ENCODE data around the gene KLK13. TPM values are rescaled to one million over a fixed set of nuclear protein-coding genes. Genes with fewer than 3 reads are reported as not detected.

The KLK13 gene, protein sequence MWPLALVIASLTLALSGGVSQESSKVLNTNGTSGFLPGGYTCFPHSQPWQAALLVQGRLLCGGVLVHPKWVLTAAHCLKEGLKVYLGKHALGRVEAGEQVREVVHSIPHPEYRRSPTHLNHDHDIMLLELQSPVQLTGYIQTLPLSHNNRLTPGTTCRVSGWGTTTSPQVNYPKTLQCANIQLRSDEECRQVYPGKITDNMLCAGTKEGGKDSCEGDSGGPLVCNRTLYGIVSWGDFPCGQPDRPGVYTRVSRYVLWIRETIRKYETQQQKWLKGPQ
- total RNA-seq, result 10 to 100 TPM in 1 of 2 donors, under 1 TPM in 1; 0.52 to 31.6 TPM

DNA sequence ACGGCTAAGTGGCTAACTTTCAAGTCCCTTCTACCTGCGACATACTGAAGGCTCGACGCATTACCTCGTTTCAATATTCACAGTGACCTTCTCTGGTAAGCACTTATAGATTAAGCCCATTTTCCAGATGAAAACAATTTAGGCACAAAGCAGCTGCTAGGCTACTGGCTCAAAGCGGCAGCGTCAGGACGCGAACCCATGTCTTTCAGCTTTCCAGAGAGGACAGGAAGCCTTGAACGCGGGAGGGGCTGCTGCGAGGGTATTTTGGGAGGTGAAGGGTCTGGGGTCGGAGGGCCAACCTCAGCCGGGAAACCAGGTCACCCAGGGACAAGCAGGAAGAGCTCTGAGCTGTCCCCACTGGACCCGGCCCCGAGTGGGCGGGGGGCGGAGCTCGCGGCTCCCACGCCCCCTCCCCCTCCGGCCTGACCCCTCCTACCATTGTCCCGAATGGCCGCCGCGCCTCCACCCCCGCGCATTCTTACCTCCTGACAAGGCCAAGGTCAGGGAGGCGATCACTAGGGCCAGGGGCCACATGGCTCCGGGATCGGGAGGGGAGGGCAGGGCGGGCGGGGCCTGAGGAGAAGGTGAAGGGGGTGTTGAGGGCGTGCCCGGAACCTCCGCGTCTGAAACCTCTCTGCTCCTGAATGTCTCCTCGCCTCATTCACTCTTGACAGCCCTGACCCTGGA, at the start of gene KLK13:
KLK13 (minus strand) TSS at position 559 of the 687 bp plus-strand sequence; CDS start at position 534, 25 bp downstream.
- Histone ChIP-seq H3K27me3 (no peaks in the 10 kb centered on the region), H3K4me3 (no peak within 1 kb of the TSS), H3K36me3 (replicated peaks in 1 of 2; ENCODE audit: insufficient read depth in 1 of 2, low read depth in 2 of 2) (no peaks in the 10 kb centered on the region), H3K9me3 (no peaks in the 10 kb centered on the region), H3K27ac (peak within 1 kb of the TSS in 2 of 4 donors; percentile 41 to 63), H3K4me1 (peaks cover 20% of the 10 kb centered on the region)
- no peak for TF ChIP-seq POLR2A (IDR thresholded peaks at IDR 0.05)
- TF ChIP-seq, protein P1, sequence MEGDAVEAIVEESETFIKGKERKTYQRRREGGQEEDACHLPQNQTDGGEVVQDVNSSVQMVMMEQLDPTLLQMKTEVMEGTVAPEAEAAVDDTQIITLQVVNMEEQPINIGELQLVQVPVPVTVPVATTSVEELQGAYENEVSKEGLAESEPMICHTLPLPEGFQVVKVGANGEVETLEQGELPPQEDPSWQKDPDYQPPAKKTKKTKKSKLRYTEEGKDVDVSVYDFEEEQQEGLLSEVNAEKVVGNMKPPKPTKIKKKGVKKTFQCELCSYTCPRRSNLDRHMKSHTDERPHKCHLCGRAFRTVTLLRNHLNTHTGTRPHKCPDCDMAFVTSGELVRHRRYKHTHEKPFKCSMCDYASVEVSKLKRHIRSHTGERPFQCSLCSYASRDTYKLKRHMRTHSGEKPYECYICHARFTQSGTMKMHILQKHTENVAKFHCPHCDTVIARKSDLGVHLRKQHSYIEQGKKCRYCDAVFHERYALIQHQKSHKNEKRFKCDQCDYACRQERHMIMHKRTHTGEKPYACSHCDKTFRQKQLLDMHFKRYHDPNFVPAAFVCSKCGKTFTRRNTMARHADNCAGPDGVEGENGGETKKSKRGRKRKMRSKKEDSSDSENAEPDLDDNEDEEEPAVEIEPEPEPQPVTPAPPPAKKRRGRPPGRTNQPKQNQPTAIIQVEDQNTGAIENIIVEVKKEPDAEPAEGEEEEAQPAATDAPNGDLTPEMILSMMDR (IDR thresholded peaks at IDR 0.05), result no peak
- ATAC-seq (peak; percentile 78), DNase-seq (peak; percentile 63 to 87 (median 78))
- intact Hi-C loops (cut with DNase I), result no loop called here
- WGBS, 2 donors, result 17 to 54% methylated on average over 16 to 32 of the region's 38 CpGs

DNA sequence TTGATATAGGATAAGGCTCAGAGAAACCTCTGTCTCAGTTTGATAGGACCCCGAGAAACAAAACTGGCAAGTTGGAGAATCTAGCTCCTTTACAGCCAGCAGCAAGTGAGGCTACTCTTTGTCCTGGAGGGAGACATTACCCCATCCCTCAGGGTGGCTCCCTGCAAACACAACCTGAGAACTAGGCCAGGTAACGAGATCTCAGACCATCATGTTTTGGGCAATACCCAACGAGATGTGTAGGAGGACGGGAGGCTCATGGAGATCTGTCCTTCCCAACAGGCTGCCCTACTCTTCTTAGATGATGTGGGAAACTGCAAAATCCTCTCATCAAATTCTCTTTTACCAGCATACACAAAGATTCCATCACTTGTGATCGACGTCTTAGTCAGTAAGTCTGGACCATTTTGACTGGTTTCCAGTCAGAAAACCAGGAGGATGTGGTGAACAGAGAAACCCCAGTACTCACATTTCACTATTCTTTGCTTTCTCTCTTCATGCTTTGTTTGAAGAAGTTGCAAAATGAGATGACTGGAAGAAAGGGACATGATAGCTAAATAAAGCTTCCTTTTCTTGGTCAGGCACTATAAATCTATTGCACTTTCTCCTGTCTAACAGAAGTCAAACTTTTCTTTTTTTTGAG, 49.3 kb upstream of the KLK13 start:
- intact Hi-C loops (cut with DNase I), result loop anchor here (10.0 kb wide), 1 partner anchor 599 kb away; the partner anchor contains the start of genes ASPDH and JOSD2
- 67 to 68% methylated on average over 6 of the region's 6 CpGs for WGBS, 2 donors
- Histone ChIP-seq H3K36me3 (replicated peaks in 1 of 2; ENCODE audit: insufficient read depth in 1 of 2, low read depth in 2 of 2) (no peaks in the 10 kb centered on the region), H3K27ac (no peak overlapping the region), H3K27me3 (no peaks in the 10 kb centered on the region), H3K4me1 (no peaks in the 10 kb centered on the region), H3K9me3 (no peaks in the 10 kb centered on the region), H3K4me3 (no peak overlapping the region)
- ATAC-seq (no peak), DNase-seq (no peak)
- no peak for TF ChIP-seq POLR2A (IDR thresholded peaks at IDR 0.05)
- TF ChIP-seq, protein P1 (IDR thresholded peaks at IDR 0.05), result no peak

DNA sequence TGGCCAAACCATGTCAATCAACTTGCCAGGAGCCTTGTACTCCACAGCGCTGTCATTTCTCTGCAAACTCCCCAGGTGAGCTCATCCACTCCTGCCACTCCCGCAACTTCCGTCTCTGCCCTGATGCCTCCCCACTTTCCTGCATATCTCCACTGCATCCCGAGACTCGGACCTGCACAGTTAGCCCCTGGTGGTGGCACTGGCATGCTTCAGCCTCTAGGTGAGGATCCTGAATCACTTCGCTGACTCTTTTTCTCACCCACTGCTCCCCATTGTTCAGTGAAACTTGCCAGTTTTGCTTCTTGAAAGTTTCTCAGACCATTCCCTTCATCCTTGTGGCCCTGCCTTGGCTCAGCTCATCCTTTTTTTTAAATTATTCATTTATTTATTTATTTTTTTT, 46.7 kb upstream of the KLK13 start:
- Histone ChIP-seq H3K4me3 (no peak overlapping the region), H3K36me3 (replicated peaks in 1 of 2; ENCODE audit: insufficient read depth in 1 of 2, low read depth in 2 of 2) (no peaks in the 10 kb centered on the region), H3K9me3 (no peaks in the 10 kb centered on the region), H3K27me3 (no peaks in the 10 kb centered on the region), H3K27ac (no peak overlapping the region), H3K4me1 (peaks cover 19% of the 10 kb centered on the region)
- ATAC-seq (no peak), DNase-seq (no peak)
- TF ChIP-seq POLR2A (IDR thresholded peaks at IDR 0.05), result no peak
- TF ChIP-seq, protein P1 (IDR thresholded peaks at IDR 0.05), result peak in 1 of 7 experiments; percentile 7
- 33 to 39% methylated on average over 6 of the region's 6 CpGs for WGBS, 2 donors
- intact Hi-C loops (cut with DNase I), result loop anchor here (10.0 kb wide), 1 partner anchor 597 kb away; the partner anchor contains the start of genes ASPDH and JOSD2

DNA sequence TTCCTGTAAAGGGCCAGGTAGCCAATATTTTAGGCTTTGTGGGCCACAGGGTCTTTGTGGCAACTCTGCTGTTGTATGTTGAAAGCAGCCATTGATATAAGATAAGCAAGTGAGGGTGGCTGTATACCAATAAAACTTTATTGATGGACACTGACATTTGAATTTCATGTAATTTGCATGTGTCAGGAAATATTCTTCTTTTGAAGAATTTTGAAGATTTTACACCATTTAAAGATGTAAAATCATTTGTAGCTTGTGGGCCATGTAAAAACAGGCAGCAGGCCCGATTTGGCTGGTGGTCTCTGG, 45.7 kb upstream of the KLK13 start:
- 52 to 59% methylated on average over 1 of the region's 1 CpG for WGBS, 2 donors
- DNase-seq (no peak), ATAC-seq (no peak)
- Histone ChIP-seq H3K4me3 (no peak overlapping the region), H3K27me3 (no peaks in the 10 kb centered on the region), H3K36me3 (replicated peaks in 1 of 2; ENCODE audit: insufficient read depth in 1 of 2, low read depth in 2 of 2) (no peaks in the 10 kb centered on the region), H3K9me3 (no peaks in the 10 kb centered on the region), H3K4me1 (peaks cover 20% of the 10 kb centered on the region), H3K27ac (no peak overlapping the region)
- no peak for TF ChIP-seq POLR2A (IDR thresholded peaks at IDR 0.05)
- TF ChIP-seq, protein P1 (IDR thresholded peaks at IDR 0.05), result no peak
- intact Hi-C loops (cut with DNase I), result loop anchor here (10.0 kb wide), 1 partner anchor 596 kb away; the partner anchor contains the start of genes ASPDH and JOSD2
